Measurements from ENCODE around the gene KRTAP10-5.
"Not testable (repeated sequence)": the region's sequence is repeated elsewhere in the genome, so short reads cannot be mapped to it uniquely, and the experiment has no call there.

The KRTAP10-5 gene

GRCh38 chr21:44566403-44566802 is 14.0 kb downstream of the KRTAP10-5 start:
- no peak overlapping the region for H3K4me3 ChIP-seq (replicated peaks in 1 of 2; ENCODE audit: low read depth in 2 of 2, low read length in 2 of 2)
- no peak for DNase-seq (ENCODE audit: low read depth in 2 of 2)
- no peak for TF ChIP-seq CTCF (IDR thresholded peaks at IDR 0.05; ENCODE audit: low read depth, low read length)

GRCh38 chr21:44564886-44565598 is 15.4 kb downstream of the KRTAP10-5 start:
- TF ChIP-seq CTCF (IDR thresholded peaks at IDR 0.05; ENCODE audit: low read depth, low read length): no peak
- DNase-seq (ENCODE audit: low read depth in 2 of 2): no peak
- H3K4me3 ChIP-seq (replicated peaks in 1 of 2; ENCODE audit: low read depth in 2 of 2, low read length in 2 of 2): no peak overlapping the region

- DNase-seq (ENCODE audit: low read depth in 2 of 2): no peak
- no peak for TF ChIP-seq CTCF (IDR thresholded peaks at IDR 0.05; ENCODE audit: low read depth, low read length)
- no peak overlapping the region for H3K4me3 ChIP-seq (replicated peaks in 1 of 2; ENCODE audit: low read depth in 2 of 2, low read length in 2 of 2)
Observed at GRCh38 chr21:44564099-44564498, 16.3 kb downstream of the KRTAP10-5 start.

GRCh38 chr21:44558695-44559094 is 21.7 kb downstream of the KRTAP10-5 start, which contains the start of gene KRTAP10-3:
KRTAP10-3 (minus strand) TSS chr21:44558795; CDS start chr21:44558715, 80 bp downstream.
- no peak for DNase-seq (ENCODE audit: low read depth in 2 of 2)
- no peak within 1 kb of the TSS for H3K4me3 ChIP-seq (replicated peaks in 1 of 2; ENCODE audit: low read depth in 2 of 2, low read length in 2 of 2)
- no peak for TF ChIP-seq CTCF (IDR thresholded peaks at IDR 0.05; ENCODE audit: low read depth, low read length)

- H3K4me3 ChIP-seq (replicated peaks in 1 of 2; ENCODE audit: low read depth in 2 of 2, low read length in 2 of 2); DNase-seq (ENCODE audit: low read depth in 2 of 2): not testable (repeated sequence)
Observed at GRCh38 chr21:44558329-44558675, 22.1 kb downstream of the KRTAP10-5 start.

GRCh38 chr21:44557491-44558328 is 22.7 kb downstream of the KRTAP10-5 start:
- no peak for DNase-seq (ENCODE audit: low read depth in 2 of 2)
- TF ChIP-seq CTCF (IDR thresholded peaks at IDR 0.05; ENCODE audit: low read depth, low read length): no peak
- no peak overlapping the region for H3K4me3 ChIP-seq (replicated peaks in 1 of 2; ENCODE audit: low read depth in 2 of 2, low read length in 2 of 2)

GRCh38 chr21:44556879-44557278 is 23.5 kb downstream of the KRTAP10-5 start:
- no peak for DNase-seq (ENCODE audit: low read depth in 2 of 2)
- no peak for TF ChIP-seq CTCF (IDR thresholded peaks at IDR 0.05; ENCODE audit: low read depth, low read length)
- no peak overlapping the region for H3K4me3 ChIP-seq (replicated peaks in 1 of 2; ENCODE audit: low read depth in 2 of 2, low read length in 2 of 2)
